Activated T-cell treated with anti-CD3 and anti-CD28 coated beads, Interleukin-2, amount 50 U/mL, for 48 hours (primary cell): ENCODE results near the gene RIIAD1.
"Not testable (repeated sequence)": the region's sequence is repeated elsewhere in the genome, so short reads cannot be mapped to it uniquely, and the experiment has no call there.

ENCODE experiments used
- DNase-seq, 2 experiments: peaks; one replicate each; pipeline ENCODE4 v3.0.0-alpha.2; 2020

Gene RIIAD1

GRCh38 chr1:151720974-151721787 is at the start of gene RIIAD1:
TSS of gene RIIAD1 (plus strand) at chr1:151721522. CDS start at chr1:151721537, 15 bp downstream.
- DNase-seq = peak; percentile 46 to 60

- DNase-seq = no peak
Observed at GRCh38 chr1:151673407-151673806, 47.9 kb upstream of the RIIAD1 start.

GRCh38 chr1:151680391-151680790 is 40.9 kb upstream of the RIIAD1 start:
- DNase-seq = no peak

- DNase-seq = no peak
Observed at GRCh38 chr1:151680826-151681225, 40.5 kb upstream of the RIIAD1 start.

GRCh38 chr1:151681923-151682322 is 39.4 kb upstream of the RIIAD1 start:
- no peak for DNase-seq

- DNase-seq = not testable (repeated sequence)
Observed at GRCh38 chr1:151682901-151683300, 38.4 kb upstream of the RIIAD1 start.

- DNase-seq = no peak
Observed at GRCh38 chr1:151684128-151684527, 37.2 kb upstream of the RIIAD1 start.

GRCh38 chr1:151686561-151686960 is 34.8 kb upstream of the RIIAD1 start:
- no peak for DNase-seq

- DNase-seq = no peak
Observed at GRCh38 chr1:151689494-151689893, 31.8 kb upstream of the RIIAD1 start.

- DNase-seq = no peak
Observed at GRCh38 chr1:151692226-151692625, 29.1 kb upstream of the RIIAD1 start.

- DNase-seq = no peak
Observed at GRCh38 chr1:151693057-151693651, 28.2 kb upstream of the RIIAD1 start.

GRCh38 chr1:151701515-151701914 is 19.8 kb upstream of the RIIAD1 start:
- no peak for DNase-seq

- no peak for DNase-seq
Observed at GRCh38 chr1:151702936-151703335, 18.4 kb upstream of the RIIAD1 start.

- DNase-seq = no peak
Observed at GRCh38 chr1:151703813-151704212, 17.5 kb upstream of the RIIAD1 start.

- DNase-seq = no peak
Observed at GRCh38 chr1:151704246-151704645, 17.1 kb upstream of the RIIAD1 start.

GRCh38 chr1:151705146-151705545 is 16.2 kb upstream of the RIIAD1 start:
- DNase-seq = no peak

- DNase-seq = no peak
Observed at GRCh38 chr1:151705753-151706463, 15.4 kb upstream of the RIIAD1 start.

GRCh38 chr1:151706464-151707415 is 14.6 kb upstream of the RIIAD1 start:
- no peak for DNase-seq

- no peak for DNase-seq
Observed at GRCh38 chr1:151707541-151708065, 13.7 kb upstream of the RIIAD1 start.

GRCh38 chr1:151708891-151709290 is 12.4 kb upstream of the RIIAD1 start:
- no peak for DNase-seq

- DNase-seq = peak; percentile 60 to 62
Observed at GRCh38 chr1:151710187-151710840, 11.0 kb upstream of the RIIAD1 start.
